RWPE1 (cell line): ENCODE data around the gene NACC2.

Experiments
- CTCF ChIA-PET: fragments of 350-600 bp; sonication (Branson Sonifier 250); formaldehyde crosslinking; extraction: SDS; loops from one replicate; lab custom pipeline; 2021; lab: Yijun Ruan, JAX
- POLR2A ChIA-PET: fragments of 400-600 bp; formaldehyde crosslinking; extraction: SDS; loops from one replicate; lab custom pipeline; 2020; ENCODE audit warnings: antibody characterized with exemption; ENCODE audit not compliant: low non-redundant PET; lab: Yijun Ruan, JAX
- DNase-seq: peaks from one replicate; pipeline ENCODE4 v3.0.0; 2012; ENCODE audit warnings: low spot score
- H3K27ac ChIP-seq: fragments of 450-650 bp; 2 replicates; pipeline ENCODE4 v1.5.1; 2017
- TF ChIP-seq, protein P1 (sequence below): fragments of 450-650 bp; conservative IDR thresholded peaks from 2 replicates; pipeline ENCODE4 v1.5.1; 2017; ENCODE audit warnings: low read depth, mild to moderate bottlenecking

NACC2 gene

DNA sequence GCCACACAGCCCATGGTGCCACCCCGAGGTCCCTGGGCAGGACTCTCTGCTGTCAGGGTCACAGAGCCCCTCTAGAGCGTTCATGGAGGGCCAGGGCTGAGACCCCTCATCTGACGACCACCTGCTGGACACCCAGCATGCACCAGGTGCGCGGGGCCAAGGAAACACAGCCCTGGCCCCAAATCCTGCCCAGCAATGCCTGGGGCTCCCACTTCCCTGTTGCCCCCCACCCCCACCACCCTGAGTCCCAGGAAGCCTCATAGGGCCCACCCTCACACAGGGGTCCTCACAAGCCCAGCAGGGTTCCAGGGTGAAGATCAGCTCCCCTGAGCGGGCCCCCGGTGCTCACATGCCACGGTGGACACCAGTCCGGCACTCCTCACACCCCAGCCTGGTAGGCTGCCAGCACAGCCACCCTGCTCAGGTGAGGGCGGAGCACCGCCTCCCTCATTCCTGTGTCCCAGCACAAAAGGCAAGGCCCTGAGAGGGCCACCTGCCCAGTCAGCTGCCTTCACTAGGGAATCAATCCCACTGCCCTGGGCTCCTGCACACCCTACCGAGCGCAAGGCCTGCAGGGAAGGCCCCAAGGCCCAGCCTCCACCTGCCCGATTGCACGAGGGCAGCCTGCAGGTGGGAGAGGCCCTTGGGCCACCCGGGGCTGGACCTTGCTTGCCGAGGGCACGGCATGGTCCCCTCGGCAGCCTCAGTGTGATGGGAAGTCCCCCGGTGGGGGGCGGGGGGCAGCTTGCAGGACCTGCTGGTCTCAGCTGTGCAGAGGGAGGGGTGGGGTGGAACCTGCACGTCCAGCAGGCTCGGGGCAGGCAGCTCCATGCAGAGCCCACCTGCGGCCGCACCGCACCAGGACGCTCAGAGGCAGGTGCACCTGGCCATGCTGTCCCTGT is 77.5 kb downstream of the NACC2 start:
- DNase-seq = no peak
- ChIA-PET POLR2A (no interaction called here), CTCF (interaction anchor here (0.6 to 0.9 kb wide), 2 partner anchors 10 to 48 kb away, joined by 3 to 5 read pairs; no protein-coding TSS in a partner anchor)

DNA sequence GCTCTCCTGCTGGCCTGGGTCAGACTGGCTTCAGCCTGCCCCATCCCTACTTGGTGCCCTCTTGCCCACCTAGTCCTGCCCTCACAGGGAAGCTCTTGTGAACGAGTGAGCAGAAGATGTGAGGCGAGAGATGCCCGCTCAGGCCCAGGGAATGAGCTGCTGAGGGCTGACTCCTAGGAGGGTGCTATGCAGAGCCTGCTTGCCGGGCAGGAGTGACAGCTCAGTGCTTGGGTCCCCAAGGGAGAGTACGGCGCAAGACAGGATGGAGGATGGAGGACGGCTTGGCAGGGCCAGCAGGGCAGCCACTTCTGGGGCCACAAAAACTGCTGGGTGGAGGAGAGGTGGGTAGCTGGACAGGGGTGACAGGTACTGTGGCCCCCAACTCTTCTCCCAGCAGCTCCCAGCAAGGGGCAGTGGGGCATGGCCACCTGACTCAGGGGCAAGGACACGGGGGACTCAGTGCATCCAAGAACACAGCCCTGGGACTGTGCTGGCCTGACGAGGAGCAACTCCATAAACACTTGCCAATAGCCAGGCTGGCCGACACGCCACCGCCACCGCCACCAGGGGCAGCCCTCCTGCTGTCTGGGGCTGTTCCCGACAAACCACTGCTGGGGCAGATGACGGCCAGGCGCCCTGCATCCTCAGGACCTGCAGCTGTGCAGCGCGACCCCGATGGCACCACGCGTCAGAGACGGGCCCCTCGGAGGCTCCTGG is 78.4 kb downstream of the NACC2 start:
- CTCF ChIA-PET = interaction anchor here (0.9 kb wide), 1 partner anchor 9 kb away, joined by 3 read pairs; no protein-coding TSS in a partner anchor
- POLR2A ChIA-PET = no interaction called here

More for the DNA sequence above, 77.5 kb downstream of the NACC2 start:
- H3K27ac ChIP-seq = no peak overlapping the region
- TF ChIP-seq, protein P1, sequence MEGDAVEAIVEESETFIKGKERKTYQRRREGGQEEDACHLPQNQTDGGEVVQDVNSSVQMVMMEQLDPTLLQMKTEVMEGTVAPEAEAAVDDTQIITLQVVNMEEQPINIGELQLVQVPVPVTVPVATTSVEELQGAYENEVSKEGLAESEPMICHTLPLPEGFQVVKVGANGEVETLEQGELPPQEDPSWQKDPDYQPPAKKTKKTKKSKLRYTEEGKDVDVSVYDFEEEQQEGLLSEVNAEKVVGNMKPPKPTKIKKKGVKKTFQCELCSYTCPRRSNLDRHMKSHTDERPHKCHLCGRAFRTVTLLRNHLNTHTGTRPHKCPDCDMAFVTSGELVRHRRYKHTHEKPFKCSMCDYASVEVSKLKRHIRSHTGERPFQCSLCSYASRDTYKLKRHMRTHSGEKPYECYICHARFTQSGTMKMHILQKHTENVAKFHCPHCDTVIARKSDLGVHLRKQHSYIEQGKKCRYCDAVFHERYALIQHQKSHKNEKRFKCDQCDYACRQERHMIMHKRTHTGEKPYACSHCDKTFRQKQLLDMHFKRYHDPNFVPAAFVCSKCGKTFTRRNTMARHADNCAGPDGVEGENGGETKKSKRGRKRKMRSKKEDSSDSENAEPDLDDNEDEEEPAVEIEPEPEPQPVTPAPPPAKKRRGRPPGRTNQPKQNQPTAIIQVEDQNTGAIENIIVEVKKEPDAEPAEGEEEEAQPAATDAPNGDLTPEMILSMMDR = no peak

DNA sequence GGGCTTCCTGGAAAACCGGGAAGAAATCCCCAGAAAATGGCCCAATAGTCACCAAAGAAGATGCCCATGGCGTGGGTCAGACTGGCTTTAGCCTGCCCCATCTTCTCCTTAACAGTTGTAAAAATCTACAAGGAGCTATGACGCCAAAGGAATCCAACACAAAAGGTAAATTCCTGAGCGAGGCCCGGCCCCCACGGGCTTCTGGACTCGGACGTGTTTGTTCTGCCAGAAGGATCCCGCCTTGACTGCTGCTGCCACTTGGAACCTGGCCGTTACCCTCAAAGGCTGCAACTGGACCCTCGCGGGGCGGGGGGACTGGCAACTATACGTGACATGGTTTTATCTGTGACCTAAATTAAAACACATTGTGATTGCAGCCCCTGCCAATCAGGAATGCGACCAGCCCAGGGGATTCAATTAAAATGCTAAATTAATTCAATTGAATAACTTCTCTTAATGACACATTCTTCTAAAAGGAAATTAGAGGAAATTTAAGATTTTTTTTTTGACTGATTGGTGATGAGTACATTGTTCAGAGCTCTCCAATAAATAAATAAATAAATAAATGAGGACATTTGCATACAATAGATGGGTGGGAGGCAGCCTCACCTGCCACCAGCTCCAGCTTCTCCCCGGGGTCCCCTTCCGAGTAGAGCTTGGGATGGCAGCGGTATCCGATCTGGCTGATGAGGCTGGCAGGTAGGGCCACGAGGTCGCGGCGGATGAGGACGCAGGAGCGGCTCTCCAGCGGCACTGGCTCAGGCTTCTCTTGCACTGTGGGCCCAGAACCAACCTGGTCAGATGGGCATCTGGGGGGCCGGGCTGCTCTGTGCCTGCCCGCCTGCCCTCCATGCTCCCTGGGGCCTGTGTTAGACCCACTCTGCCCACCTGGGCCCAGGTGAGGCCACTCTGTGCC is 79.2 kb downstream of the NACC2 start:
- ChIA-PET POLR2A (no interaction called here), CTCF (interaction anchor here (0.9 kb wide), 1 partner anchor 9 kb away, joined by 3 read pairs; no protein-coding TSS in a partner anchor)
- no peak overlapping the region; the same call in 1 of the 2 replicates for H3K27ac ChIP-seq
- TF ChIP-seq, protein P1 = no peak
- DNase-seq = no peak

More for the DNA sequence above, 78.4 kb downstream of the NACC2 start:
- DNase-seq = no peak
- TF ChIP-seq, protein P1 = no peak
- H3K27ac ChIP-seq = no peak overlapping the region; the same call in 1 of the 2 replicates

DNA sequence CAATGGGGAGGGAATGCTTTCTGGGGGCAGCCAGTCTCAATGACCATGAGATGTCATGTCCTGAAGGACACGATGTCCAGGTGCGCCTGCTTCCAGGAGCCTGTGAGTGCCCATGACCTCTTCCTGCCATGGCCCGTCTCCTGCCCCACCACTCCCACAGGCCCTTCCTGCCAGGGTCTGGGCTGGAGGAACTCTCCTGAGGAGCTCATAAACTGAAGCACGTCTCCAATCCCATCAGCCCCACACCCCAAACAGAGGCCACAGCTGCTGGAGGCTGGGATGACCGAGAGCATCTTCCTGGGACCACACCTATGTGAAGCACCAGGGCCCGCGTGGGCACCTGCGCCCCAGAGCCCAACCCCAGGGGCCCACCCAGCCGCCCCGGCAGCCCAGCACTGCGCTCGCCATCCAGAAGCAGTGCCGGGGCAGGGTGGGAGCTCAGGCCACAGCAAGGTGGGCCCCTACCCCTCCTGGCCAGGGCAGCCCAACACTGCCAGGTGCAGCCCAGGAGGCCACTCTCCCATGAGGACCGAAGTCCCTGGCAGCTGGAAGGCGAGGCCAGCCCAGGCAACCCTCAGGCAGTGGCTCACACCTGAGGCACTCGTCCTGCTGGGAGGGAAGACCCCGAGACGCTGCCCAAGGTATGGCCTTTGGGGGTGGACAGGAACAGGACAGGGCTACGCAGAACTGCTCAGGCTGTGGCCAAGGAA is 80.0 kb downstream of the NACC2 start:
- ChIA-PET CTCF (interaction anchor here (0.6 kb wide), 1 partner anchor 21 kb away, joined by 3 read pairs; no protein-coding TSS in a partner anchor), POLR2A (no interaction called here)
- TF ChIP-seq, protein P1 = no peak
- no peak overlapping the region for H3K27ac ChIP-seq
- DNase-seq = no peak

DNA sequence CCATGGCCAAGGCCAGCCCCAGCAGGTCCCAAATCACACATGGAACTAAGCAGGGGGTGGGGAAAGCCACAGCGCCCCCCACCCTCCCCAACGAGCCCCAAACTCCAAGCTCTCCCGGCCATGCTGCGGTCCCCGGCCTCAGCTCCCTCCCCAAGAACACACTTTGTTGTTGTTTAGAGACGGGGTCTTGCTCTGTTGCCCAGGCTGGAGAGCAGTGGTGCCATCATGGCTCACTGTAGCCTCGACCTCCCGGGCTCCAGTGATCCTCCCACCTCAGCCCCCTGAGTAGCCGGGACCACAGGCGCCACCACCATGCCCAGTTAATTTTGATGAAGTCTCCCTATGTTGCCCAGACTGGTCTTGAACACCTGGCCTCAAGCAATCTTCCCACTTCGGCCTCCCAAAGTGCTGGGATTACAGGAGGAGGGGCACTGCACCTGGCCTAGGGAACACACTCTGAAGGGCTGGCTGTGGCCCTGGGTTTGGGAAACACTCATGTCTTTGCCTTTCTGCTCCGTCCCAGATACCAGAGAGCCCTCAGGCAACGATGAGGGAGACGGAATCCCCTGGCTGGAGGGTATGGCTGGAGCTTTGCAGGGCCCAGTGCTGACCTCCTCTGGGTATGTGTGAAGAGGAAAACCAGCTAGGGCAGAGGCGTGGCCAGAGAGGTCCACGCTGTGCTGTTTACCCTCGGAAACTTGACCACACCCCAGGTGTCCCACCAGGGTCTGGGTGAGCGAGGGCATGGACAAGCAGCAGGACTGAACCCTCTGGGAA is 80.8 kb downstream of the NACC2 start:
- no peak overlapping the region for H3K27ac ChIP-seq
- TF ChIP-seq, protein P1 = no peak
- ChIA-PET POLR2A (no interaction called here), CTCF (interaction anchor here (0.6 kb wide), 1 partner anchor 20 kb away, joined by 3 read pairs; no protein-coding TSS in a partner anchor)
- DNase-seq = no peak
